K562 (cell line): Measurements from ENCODE around the gene DIPK1B. TPM values are rescaled to one million over a fixed set of nuclear protein-coding genes. Genes with fewer than 3 reads are reported as not detected.

Experiments
- ATAC-seq: fragments of 200-7000 bp; cut with Tn5 transposase; 3 replicates; pipeline ENCODE4 v1.9.1; 2020; ENCODE audit warnings: moderate library complexity
- BruUV-seq: library from RNA; stranded (reverse); fragments of 400-500 nt; replicated peaks from 2 replicates; lab custom pipeline; 2021; lab: Mats Ljungman, UMichigan
- CTCF ChIA-PET: fragments of 300-600 bp; formaldehyde crosslinking; extraction: SDS; loops from one replicate; lab custom pipeline; 2021; ENCODE audit warnings: low intra/inter-chr PET ratio; lab: Yijun Ruan, JAX
- POLR2A ChIA-PET: fragments of 300-600, 350-650 bp; sonication (Branson Sonifier 250); formaldehyde crosslinking; extraction: SDS; loops from one replicate; lab custom pipeline; 2021; ENCODE audit warnings: antibody characterized with exemption, inconsistent platforms; lab: Yijun Ruan, JAX
- DNase-seq, 4 experiments: peaks; one replicate each; pipeline versions ENCODE4 v3.0.0 to v3.0.0-alpha.2; 2011 to 2018; ENCODE audit warnings: low spot score in 3 of 4, mixed read lengths in 3 of 4; ENCODE audit errors: extremely low read depth in 1 of 4
- FAIRE-seq: peaks from 2 replicates; lab custom pipeline; 2011; peaks lifted over from hg19 to GRCh38; lab: Jason Lieb, UNC
- H2AFZ ChIP-seq: 2 replicates; pipeline ENCODE4 v1.6.0; 2011; ENCODE audit warnings: low read depth, low read length, control low read depth, inconsistent platforms
- H3K27ac ChIP-seq: fragments of 200-600 bp; 3 replicates; pipeline ENCODE4 v1.8.0; 2011; ENCODE audit warnings: low read depth, mild to moderate bottlenecking, control low read depth, inconsistent platforms, low read length, moderate library complexity, mixed read lengths; ENCODE audit errors: extremely low read depth
- H3K27me3 ChIP-seq, 2 experiments: fragments of 300-600 bp in 1 of 2; 2 replicates in 1 of 2; 3 replicates in 1 of 2; pipeline versions ENCODE4 v1.6.0 to v1.8.0; 2011; ENCODE audit warnings: inconsistent platforms in 2 of 2, low read length in 2 of 2, mild to moderate bottlenecking in 1 of 2, mixed read lengths in 1 of 2, moderate library complexity in 1 of 2; ENCODE audit not compliant: control insufficient read depth in 2 of 2, insufficient read depth in 2 of 2
- H3K36me3 ChIP-seq: fragments of 300-600 bp; 3 replicates; pipeline ENCODE4 v1.8.0; 2011; ENCODE audit warnings: mild to moderate bottlenecking, low read length, inconsistent platforms; ENCODE audit not compliant: control insufficient read depth, insufficient read depth
- H3K4me1 ChIP-seq, 2 experiments: fragments of 200-600 bp in 1 of 2; replicated peaks in 1 of 2; 2 replicates in 1 of 2; 3 replicates in 1 of 2; pipeline versions ENCODE4 v1.5.1 to v1.8.0; 2011; ENCODE audit warnings: inconsistent platforms in 2 of 2, low read length in 2 of 2, mild to moderate bottlenecking in 1 of 2, mixed read lengths in 1 of 2, moderate library complexity in 1 of 2; ENCODE audit not compliant: control insufficient read depth in 2 of 2, insufficient read depth in 2 of 2
- H3K4me2 ChIP-seq: 2 replicates; pipeline ENCODE4 v1.6.1; 2011; ENCODE audit warnings: low read length, control low read depth, inconsistent platforms, mixed read lengths; ENCODE audit not compliant: insufficient read depth
- H3K4me3 ChIP-seq: fragments of 200-600 bp; sonication (generic), shearing (Covaris generic); 2 replicates; pipeline ENCODE4 v1.5.1; 2016; ENCODE audit warnings: control low read depth, inconsistent platforms
- H3K79me2 ChIP-seq: fragments of 200-600 bp; 3 replicates; pipeline ENCODE4 v1.8.0; 2011; ENCODE audit warnings: low read length, inconsistent platforms; ENCODE audit not compliant: control insufficient read depth, insufficient read depth
- H3K9ac ChIP-seq, 2 experiments: 2 replicates each; pipeline versions ENCODE4 v1.6.0 to v1.6.1; 2011; ENCODE audit warnings: low read depth in 2 of 2, low read length in 2 of 2, control low read depth in 1 of 2, inconsistent platforms in 1 of 2, mild to moderate bottlenecking in 1 of 2, mixed read lengths in 1 of 2; ENCODE audit not compliant: insufficient read depth in 1 of 2
- H3K9me1 ChIP-seq: one replicate; pipeline ENCODE4 v1.6.0; 2011; ENCODE audit warnings: inconsistent platforms, mild to moderate bottlenecking, low read length, moderate library complexity; ENCODE audit not compliant: control insufficient read depth, insufficient read depth
- H3K9me3 ChIP-seq: replicated peaks from 2 replicates; pipeline ENCODE4 v1.5.1; 2011; ENCODE audit warnings: low read depth, low read length, inconsistent platforms; ENCODE audit not compliant: control insufficient read depth, insufficient read depth
- H4K20me1 ChIP-seq: replicated peaks from 2 replicates; pipeline ENCODE4 v1.6.1; 2011; ENCODE audit warnings: low read length, inconsistent platforms, mixed read lengths; ENCODE audit not compliant: control insufficient read depth, insufficient read depth
- BCLAF1 ChIP-seq, 2 experiments: fragments of 450-650 bp in 1 of 2; IDR thresholded peaks; 2 replicates each; pipeline ENCODE4 v1.6.1; 2011 to 2017; ENCODE audit warnings: low read depth in 2 of 2, antibody characterized with exemption in 1 of 2, borderline replicate concordance in 1 of 2, low read length in 1 of 2, mild to moderate bottlenecking in 1 of 2, mixed read lengths in 1 of 2; ENCODE audit not compliant: control insufficient read depth in 1 of 2
- E2F3 ChIP-seq: fragments of 250-450 bp; sonication (Bioruptor Pico); IDR thresholded peaks from 2 replicates; pipeline ENCODE4 v1.4.0; 2020; ENCODE audit warnings: mild to moderate bottlenecking
- EGR1 ChIP-seq: fragments of 450-650 bp; conservative IDR thresholded peaks from 2 replicates; pipeline ENCODE4 v1.6.1; 2017; ENCODE audit warnings: mild to moderate bottlenecking
- HMG20A ChIP-seq: fragments of 450-650 bp; formaldehyde crosslinking; conservative IDR thresholded peaks from 2 replicates; pipeline ENCODE4 v1.4.0; 2020; ENCODE audit warnings: mild to moderate bottlenecking, mixed read lengths
- HNRNPH1 ChIP-seq: fragments of 200-400 bp; formaldehyde crosslinking; optimal IDR thresholded peaks from 2 replicates; pipeline ENCODE3; 2017; ENCODE audit warnings: low read depth, mild to moderate bottlenecking, low read length, moderate library complexity
- JUNB ChIP-seq: fragments of 450-650 bp; formaldehyde crosslinking; conservative IDR thresholded peaks from 2 replicates; pipeline ENCODE4 v1.4.0; 2020; ENCODE audit warnings: mild to moderate bottlenecking
- LARP7 ChIP-seq: fragments of 450-650 bp; IDR thresholded peaks from 2 replicates; pipeline ENCODE4 v1.6.1; 2016
- NEUROD1 ChIP-seq: fragments of 150-350 bp; IDR thresholded peaks from 2 replicates; pipeline ENCODE4 v1.6.1; 2014; ENCODE audit warnings: borderline replicate concordance, low read length, low read depth; ENCODE audit not compliant: partially characterized antibody
- RREB1 ChIP-seq: fragments of 250-450 bp; sonication (Bioruptor Pico); IDR thresholded peaks from 2 replicates; pipeline ENCODE4 v1.4.0; 2020
- SP1 ChIP-seq: sonication (generic); formaldehyde crosslinking; IDR thresholded peaks from 2 replicates; pipeline ENCODE4 v1.8.1; 2022; ENCODE audit warnings: mild to moderate bottlenecking, missing genetic modification reagents
- ZFP1 ChIP-seq: fragments of 450-650 bp; formaldehyde crosslinking; IDR thresholded peaks from 2 replicates; pipeline ENCODE4 v1.4.0; 2020; ENCODE audit warnings: mild to moderate bottlenecking, mixed read lengths
- WGBS: fragments of 100-300 bp; shearing (Covaris generic); methylation state at CpG from one replicate; pipeline ENCODE4 v1.1.6; 2016; ENCODE audit warnings: low coverage, mixed read lengths; ENCODE audit not compliant: insufficient coverage; ENCODE audit errors: missing lambda C conversion rate; 5-methylcytosine and 5-hydroxymethylcytosine counted together
- in situ Hi-C: fragments of 300-500 bp; cut with MboI; formaldehyde crosslinking; loops from 4 replicates; pipeline ENCODE4 v1.15.0; 2018; ENCODE audit warnings: inconsistent platforms, mixed read lengths
- intact Hi-C: fragments of 100-400 bp; cut with micrococcal nuclease; formaldehyde crosslinking; loops from 2 replicates; pipeline ENCODE4 v1.14.2; 2022
- polyA plus RNA-seq, 8 experiments: library from polyadenylated mRNA; depleted of rRNA in 4 of 8; stranded (reverse) in 5 of 8; unstranded in 3 of 8; fragments of >200 nt; fragmentation: Nextera tagmentation in 2 of 8; fragmentation: Illumina TruSeq in 1 of 8; extraction: Ambion mirVana in 2 of 8; extraction: Trizol in 1 of 8; gene quantifications; 2 replicates each; pipeline versions ENCODE4 v1.2.1 to v1.2.3, GENCODE V29; 2011 to 2014; ENCODE audit warnings: inconsistent platforms in 1 of 8, missing spikeins in 1 of 8
- total RNA-seq, 7 experiments: library from RNA; depleted of rRNA in 6 of 7; stranded (reverse); fragments of >200 nt in 6 of 7; fragmentation: Illumina TruSeq in 2 of 7; extraction: Trizol in 2 of 7; gene quantifications; 2 replicates each; pipeline versions ENCODE4 v1.2.1 to v1.2.3, GENCODE V29; 2011 to 2021; ENCODE audit warnings: low replicate concordance in 1 of 7

The DIPK1B gene
- total and polyA plus RNA-seq, 9 of the 15 experiments (the other 6 are each of a cell fraction or from before 2014, with no cell fraction given), result 0.08 to 22.3 (median 5.9) TPM

- Histone ChIP-seq H3K9me1 (no peaks in the 10 kb centered on the region), H3K79me2 (peaks cover 12% of the 10 kb centered on the region), H2AFZ (no peak overlapping the region), H3K36me3 (peaks cover 4% of the 10 kb centered on the region; the same call in 1 of the 3 replicates), H3K9ac (no peak overlapping the region), H3K4me1 (peaks cover 17 to 64% of the 10 kb centered on the region in 2 experiments), H4K20me1 (no peaks in the 10 kb centered on the region), H3K27ac (no peak overlapping the region), H3K4me3 (no peak overlapping the region), H3K4me2 (no peak overlapping the region), H3K9me3 (no peaks in the 10 kb centered on the region), H3K27me3 (no peaks in the 10 kb centered on the region)
- no peak for DNase-seq
- ChIA-PET POLR2A (no interaction called here), CTCF (no interaction called here)
- TF ChIP-seq HMG20A (CRISPR knock-in tag), result no peak
- TF ChIP-seq ZFP1, result no peak
- no peak for TF ChIP-seq E2F3 (CRISPR knock-in tag)
- no peak for TF ChIP-seq HNRNPH1
- no peak for TF ChIP-seq SP1 (CRISPR knock-in tag)
- TF ChIP-seq JUNB (CRISPR knock-in tag), result no peak
- no peak for TF ChIP-seq BCLAF1 (IDR thresholded peaks at IDR 0.05; ENCODE audit: borderline replicate concordance in 1 of 2, control insufficient read depth in 1 of 2, low read depth in 2 of 2, low read length in 1 of 2)
- TF ChIP-seq LARP7, result no peak
- TF ChIP-seq EGR1, result no peak
- TF ChIP-seq RREB1, result no peak
- TF ChIP-seq NEUROD1, result no peak
- in situ Hi-C loops (no loop called here), intact Hi-C loops (no loop called here)
- no peak for FAIRE-seq
- BruUV-seq, result no TSS peak
- 65% methylated on average over 7 of the region's 7 CpGs for WGBS
- ATAC-seq, result no peak
Observed at GRCh38 chr9:136710543-136710942, 1.8 kb upstream of the DIPK1B start.
